DMS153 treated with DMSO at 0.1 percent for 48 hours (cell line): Measurements from ENCODE around the gene SH2D2A.

Experiments used
- DNase-seq: peaks from one replicate; lab custom pipeline; 2025; ENCODE audit not compliant: unreplicated experiment; lab: John Stamatoyannopoulos, UW

SH2D2A gene

GRCh38 chr1:156828400-156829124, 11.9 kb upstream of the SH2D2A start:
- DNase-seq, result peak; percentile 50

DNA sequence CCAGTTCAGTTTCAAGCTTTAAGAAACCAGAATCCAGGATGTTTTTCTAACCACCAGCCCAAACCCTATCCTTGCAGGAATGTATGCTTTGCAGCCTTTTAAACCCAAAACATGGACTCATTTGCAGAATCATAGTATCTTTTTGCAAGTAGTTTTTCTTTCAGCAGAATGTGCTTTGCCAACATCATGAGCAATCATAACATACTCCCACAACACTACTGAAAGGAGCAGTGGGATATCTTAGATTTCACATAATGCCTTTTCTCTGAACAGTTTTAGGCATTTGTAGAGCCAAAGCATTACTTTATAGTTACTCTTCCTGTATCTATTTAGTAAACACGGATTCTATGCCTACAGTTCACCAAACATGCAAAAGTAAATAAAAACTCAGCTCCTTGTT, 10.0 kb upstream of the SH2D2A start:
- no peak for DNase-seq

- no peak for DNase-seq
Observed at GRCh38 chr1:156823210-156823790, 6.7 kb upstream of the SH2D2A start.

DNA sequence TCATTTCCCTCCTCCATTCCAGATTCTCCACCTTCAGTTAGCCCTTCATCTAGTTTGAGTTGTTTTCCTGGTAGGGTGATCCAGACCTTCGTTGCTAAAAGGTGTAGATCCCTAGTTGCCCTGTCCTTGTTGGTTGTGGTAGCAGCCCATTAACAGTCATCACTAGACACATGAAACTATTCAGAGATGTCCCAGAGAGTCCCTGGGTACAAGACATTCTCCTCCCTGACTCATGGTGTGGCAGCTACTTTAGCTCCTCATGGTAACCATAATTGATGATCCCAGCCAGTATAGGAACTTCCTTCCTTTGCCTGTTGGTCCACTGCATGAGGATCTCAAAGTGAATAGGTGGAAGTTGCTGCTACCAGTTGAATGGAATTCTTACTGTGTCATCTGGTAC, 6.0 kb upstream of the SH2D2A start:
- no peak for DNase-seq

- DNase-seq, result no peak
Observed at GRCh38 chr1:156821801-156822200, 5.2 kb upstream of the SH2D2A start.

DNA sequence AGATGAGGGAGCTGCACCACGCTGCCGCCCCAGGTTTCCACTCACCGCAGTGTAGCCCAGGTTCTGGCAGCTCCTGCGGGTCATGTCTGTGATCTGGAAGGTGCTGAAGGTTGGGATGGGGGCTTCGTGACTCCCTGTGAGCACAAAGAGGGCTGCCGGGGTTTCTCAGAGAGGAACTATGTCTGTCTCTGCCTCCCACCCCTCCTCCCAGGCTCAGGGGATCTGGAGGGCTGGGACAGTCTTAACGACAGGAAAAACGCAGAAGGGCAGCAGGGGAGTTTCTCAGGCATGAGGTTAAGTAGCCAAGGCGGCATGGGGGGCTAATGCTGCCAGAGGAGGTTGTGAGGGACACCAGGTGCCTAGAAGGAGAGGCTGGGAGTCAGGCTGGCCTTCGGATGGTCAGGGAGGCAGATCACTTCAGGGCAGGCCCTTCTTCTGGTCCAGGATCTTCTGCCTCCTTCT, 656 bp downstream of the SH2D2A start:
- DNase-seq, result no peak

DNA sequence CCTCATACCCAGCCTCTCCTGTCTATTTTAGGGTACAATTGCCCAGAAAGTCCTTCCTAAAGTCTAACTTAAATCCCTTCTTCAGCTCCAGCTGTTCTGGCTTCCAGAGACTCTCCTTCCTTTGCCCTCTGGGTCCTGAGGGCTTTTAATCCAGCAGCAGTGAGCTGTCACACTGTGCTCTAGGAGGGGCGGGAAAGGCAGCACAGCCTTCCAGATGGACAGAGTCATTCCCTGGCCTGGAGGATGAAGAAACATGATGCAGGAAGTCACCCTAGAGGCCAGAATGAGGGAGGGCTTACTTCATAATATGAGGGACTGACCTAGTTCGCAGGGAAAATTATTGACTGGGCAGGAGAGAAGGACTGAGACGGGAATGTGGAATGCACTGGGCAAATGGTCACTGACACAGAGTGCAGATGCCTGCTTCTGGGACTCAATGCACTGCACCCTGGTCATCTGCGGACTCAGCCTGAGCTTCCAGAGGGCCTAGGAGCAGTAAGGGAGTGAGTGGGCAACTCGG, 1.3 kb downstream of the SH2D2A start:
- no peak for DNase-seq

DNA sequence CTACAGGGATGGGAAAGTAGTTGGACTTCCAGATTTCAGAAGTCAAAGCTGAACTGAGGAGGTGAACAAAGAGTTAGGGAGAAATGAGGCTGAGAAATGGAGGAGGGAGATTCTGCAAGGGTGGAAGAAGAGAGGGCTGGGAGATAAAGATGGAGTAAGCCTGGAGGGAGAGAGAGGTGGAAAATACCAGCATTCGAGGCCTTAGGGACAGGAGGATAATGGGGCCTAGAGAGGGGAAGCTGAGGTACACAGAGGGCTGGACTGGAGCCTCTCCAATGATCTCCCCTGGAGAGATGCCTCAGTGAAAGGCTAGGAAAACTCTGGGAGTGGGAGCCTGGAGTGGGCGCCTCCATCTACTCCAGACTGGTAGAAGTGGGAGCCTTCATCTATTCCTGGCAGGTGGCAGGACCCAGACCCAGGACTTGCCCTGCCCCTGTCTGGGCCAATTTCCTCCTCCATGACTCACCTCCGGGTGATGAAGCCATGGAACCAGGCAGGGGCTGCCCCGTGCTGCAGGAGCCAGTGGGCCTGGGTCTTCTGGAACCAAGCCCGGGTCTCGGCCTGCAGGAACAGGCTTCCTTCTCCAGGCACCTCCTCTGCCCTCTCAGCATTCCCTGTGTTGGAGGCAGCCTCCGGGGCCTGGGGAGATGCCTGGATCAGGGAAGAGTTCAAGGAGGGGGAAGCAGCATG, 1.9 kb downstream of the SH2D2A start:
- DNase-seq, result no peak

DNA sequence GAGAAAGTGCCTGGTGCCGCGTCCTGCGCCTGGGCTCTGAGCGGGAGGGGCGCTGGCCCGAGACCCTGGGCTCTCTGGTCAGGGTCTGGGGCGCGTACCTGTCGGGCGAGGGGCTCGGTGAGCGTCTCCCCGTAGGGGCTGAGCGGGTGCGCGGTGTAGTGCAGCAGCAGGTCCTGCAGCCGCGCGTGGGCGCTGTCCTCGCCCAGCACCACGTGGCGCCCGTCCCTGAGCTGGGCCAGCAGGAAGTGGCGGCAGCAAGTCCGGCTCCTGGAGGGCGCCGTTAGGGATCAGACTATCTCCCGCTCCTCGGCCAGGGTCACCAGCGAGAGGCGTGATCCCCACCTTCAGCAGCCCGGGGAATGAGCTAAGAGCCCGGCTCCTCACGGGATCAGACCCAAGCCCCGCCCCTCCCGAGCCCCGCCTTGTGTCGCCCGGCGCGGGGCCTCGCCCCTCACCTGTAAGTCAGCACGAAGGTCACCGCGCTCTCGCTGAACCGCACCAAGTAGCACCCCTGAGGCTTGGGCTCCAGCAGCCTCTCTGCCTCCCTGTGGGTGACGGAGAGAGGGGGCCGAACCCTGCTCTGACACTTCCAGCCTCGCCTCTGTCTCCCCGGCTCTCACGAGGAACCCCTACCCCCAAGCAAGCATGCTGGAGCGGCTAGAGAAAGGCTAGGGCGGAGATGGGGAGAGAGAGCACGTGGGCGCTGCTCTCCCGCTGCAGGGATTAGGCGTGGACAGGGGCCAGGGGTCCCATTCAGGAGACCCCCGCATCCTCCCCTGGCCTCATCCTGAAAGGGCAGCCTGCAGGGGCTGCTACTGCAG, 2.7 kb downstream of the SH2D2A start:
- peak; percentile 60 for DNase-seq

DNA sequence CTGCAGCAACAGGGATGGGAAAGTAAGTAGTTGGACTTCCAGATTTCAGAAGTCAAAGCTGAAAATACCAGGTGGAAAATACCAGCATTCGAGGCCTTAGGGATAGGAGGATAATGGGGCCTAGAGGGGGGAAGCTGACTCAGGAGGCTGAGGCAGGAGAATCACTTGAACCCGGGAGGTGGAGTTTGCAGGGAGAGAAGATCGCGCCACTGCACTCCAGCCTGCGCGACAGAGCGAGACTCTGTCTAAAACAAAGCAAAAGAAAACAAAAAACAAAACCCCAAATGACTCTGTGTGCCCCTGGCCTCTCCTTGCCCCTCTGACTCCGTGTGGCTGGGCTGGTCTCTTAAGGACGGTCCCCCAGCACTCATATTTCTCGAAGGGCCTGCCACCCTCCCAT, 3.4 kb downstream of the SH2D2A start:
- no peak for DNase-seq

DNA sequence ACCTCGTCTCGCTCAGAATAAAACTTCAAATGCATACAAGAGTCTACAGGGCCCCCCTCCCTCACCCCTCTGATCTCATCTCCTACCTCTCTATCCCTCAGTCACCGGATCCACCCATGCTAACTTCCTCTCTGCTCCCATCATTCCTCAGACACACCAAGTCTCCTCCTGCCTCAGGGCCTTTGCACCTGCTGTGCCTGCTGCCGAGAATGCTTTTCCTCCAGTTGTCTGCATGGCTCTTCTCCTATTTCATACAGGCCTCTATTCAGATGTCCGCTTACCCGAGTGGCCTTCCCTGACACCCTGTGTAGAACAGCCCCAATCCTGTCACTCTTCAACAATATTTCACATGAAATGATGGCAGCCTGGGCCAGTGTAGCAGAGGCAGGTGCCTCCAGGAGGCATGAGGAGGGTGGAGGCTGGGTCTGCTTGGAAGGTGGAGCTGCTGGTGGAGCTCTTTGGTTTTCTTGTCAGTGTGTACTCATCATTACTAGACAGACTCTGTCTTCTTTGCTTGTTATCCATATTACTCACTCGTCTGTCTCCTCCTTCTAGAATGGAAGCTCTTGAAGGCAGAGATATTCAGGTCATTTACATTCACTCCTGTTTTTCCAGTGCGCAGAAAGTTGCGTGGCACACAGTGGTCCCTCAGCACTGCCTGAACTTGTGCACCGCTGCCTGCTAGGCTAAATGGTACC, 4.2 kb downstream of the SH2D2A start:
- DNase-seq, result no peak

DNA sequence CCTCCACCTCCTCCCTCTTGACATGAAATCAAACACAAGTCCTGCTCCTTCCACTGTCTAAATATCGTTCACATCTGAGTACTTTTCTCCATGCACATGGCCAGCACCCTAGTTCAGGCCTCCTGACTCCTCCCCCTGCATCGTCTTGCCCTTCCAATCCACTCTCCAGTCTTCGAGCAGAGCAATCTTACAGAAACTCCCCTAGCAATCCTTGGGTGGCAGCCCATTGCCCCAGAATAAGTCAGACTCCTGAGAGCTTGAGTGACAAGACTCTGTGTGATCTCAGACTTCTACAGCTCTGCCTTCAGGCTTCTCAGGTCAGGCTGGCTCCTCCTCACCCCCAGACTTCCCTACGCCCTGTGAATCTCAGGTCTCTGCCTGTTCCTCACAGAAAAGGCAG, 5.5 kb downstream of the SH2D2A start:
- DNase-seq, result no peak

DNA sequence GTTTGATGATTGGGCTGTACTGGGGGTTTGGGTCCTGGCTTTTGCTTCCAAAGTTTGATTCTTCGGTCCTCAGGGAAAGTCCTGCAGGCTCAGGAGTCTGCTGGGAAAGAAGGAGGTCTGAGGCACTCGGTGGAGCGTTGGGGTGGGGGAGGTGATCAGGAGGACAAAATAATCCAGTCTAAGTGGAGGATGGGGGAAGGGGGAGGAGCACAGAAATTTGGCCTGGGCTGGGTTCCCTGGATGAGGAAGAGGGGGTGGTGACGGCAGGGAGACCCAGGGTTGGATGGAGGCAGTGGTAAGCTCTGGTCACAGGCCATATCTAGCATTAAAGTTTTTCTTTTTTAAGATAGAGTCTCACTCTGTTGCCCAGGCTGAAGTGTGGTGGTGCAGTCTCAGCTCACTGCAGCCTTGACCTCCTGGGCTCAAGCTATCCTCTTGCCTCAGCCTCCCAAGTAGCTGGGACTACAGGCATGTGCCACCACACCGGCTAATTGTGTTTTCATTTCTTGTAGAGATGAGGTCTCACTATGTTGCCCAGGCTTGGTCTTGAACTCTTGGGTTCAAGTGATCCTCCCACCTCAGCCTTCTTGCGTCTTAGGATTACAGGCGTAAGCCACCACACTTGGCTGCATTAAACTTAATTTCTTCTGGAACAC, 6.8 kb downstream of the SH2D2A start:
- DNase-seq, result no peak

- DNase-seq, result no peak
Observed at GRCh38 chr1:156809281-156809680, 7.4 kb downstream of the SH2D2A start.

GRCh38 chr1:156808186-156809030, 8.2 kb downstream of the SH2D2A start:
- no peak for DNase-seq

DNA sequence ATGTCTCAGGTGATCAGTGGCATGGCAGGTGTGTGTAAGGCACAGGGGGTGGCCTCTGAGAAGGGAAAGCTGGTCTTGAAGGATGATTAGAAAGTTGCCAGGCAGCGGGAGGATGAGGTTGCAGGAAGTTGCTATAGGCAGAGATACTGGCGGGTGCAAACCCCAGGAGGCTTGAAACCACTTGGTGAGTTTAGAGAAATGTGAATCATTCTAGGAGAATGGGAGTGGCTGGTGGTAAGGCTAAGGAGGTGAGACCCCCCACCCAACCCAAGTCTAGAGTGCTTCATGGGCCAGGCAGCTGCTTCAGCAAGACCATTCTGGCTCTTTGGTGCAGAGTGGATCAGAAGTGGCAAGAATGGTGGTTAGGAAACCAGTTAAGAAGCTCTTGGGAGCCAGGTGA, 9.0 kb downstream of the SH2D2A start:
- DNase-seq, result no peak

- no peak for DNase-seq
Observed at GRCh38 chr1:156806512-156807440, 9.9 kb downstream of the SH2D2A start.
